Stimulated activated CD4-positive, alpha-beta T cell treated with anti-CD3 and anti-CD28 coated beads, TNF-alpha, amount 100 ng/mL, for 24 hours (primary cell): Measurements from ENCODE around the gene GATA2.

Source experiments
- DNase-seq, 3 experiments: peaks; one replicate each; pipeline ENCODE4 v3.0.0-alpha.2; 2020; ENCODE audit warnings: low read depth in 3 of 3

GATA2 gene

DNA sequence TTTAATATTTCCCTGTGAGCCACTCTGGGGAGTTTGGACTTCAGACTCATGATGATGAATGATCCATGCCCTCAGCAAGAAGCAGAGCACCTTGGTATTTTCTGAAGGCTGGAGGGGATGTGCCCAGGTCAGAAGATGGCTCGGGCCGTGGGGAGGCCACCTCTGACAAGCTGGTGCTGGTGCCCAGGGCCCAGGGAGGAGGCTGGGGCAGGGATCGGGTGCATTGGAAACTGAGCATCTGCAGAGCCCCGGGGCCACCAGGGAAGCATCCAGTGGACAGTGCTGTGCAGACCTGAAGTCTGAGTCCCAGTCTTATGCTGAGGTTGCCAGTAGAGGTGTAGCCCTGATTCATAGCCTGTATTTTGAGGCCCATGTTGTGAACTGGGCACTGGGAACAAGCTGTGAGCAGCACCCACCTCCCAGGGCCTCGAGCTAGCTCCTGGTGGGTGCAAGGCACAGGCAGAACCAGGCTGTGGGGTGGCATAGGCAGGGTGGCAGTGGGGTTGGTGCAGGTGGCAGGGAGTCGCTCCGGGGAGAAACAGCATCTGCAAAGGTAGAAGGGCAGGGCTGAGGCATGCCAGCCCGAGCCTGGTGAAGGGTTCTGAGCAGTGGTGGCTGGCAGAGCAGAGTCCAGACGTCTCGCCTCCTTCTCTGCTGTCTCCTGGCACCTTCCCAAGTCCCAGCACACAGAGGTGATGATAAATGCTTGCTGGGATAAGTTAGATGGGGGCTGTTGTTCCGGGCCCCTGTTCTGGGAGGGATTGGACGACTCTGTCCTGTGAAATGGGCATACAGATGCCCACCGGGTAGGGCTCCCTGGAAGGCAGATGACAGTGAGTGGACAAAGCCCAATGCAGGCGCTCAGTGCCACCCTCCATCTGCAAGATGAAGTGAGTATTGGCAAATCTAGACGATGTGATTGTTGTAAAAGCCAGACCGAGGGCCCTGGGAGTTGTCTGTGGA, 36.9 kb downstream of the GATA2 start:
- DNase-seq: no peak

GRCh38 chr3:128455116-128455515, 37.9 kb downstream of the GATA2 start:
- DNase-seq: no peak

GRCh38 chr3:128454310-128454618, 38.7 kb downstream of the GATA2 start:
- DNase-seq: no peak

- DNase-seq: no peak
Measured at GRCh38 chr3:128453501-128454309, 39.3 kb downstream of the GATA2 start.

DNA sequence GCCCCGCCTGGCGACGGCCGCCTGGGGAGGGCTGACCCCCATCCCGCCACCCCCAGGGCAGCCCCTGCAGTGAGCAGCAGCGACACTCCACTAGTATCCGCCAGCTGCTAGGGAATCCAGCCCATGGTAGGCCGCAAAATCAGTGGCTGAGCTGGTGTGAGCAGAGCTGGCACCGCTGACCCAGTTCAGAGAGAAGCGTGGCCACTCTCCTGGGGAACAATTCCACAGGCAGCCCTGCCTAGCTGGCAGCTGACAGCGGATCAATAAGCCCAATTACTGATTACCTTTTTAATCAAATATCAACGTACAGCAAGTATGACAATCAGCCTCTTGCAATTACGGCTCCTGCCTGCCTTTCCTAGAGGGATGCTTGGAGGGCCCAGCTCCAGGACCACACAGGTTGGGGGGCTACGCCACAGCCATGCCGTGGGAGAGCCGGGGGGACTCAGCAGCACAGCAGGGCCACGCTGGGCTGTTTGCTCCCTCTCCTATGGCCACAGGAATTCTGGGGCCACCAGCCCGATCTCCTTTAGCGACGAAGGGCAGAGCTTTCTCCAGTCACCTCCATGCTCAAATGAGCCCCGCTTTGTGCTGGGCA, 40.2 kb downstream of the GATA2 start:
- no peak for DNase-seq

GRCh38 chr3:128452120-128452519, 40.9 kb downstream of the GATA2 start:
- no peak for DNase-seq

- DNase-seq: no peak
Measured at GRCh38 chr3:128449111-128449638, 43.8 kb downstream of the GATA2 start.

GRCh38 chr3:128448491-128448890, 44.5 kb downstream of the GATA2 start:
- no peak for DNase-seq

DNA sequence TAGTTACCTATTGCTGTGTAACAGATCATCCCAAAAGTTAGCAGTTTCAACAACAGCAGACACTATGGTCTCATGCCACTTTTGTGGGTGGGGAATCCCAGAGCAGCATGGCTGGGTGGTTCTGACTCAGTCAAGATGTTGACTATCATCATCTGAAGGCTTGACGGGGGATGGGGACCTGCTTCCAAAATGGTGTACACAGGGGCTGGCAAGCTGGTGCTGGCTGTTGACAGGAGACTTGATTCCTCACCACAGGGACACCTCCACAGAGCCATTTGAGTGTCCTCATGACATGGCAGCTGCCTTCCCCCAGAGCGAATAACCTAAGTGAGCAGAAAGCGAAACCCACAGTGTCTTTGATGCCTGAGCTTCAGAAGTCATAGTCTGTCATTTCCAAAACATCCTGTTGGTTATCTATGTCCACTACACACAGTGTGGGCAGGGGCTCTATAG, 45.4 kb downstream of the GATA2 start:
- DNase-seq: peak; percentile 17 to 57 (median 29)

GRCh38 chr3:128446821-128447220, 46.2 kb downstream of the GATA2 start:
- DNase-seq: no peak

DNA sequence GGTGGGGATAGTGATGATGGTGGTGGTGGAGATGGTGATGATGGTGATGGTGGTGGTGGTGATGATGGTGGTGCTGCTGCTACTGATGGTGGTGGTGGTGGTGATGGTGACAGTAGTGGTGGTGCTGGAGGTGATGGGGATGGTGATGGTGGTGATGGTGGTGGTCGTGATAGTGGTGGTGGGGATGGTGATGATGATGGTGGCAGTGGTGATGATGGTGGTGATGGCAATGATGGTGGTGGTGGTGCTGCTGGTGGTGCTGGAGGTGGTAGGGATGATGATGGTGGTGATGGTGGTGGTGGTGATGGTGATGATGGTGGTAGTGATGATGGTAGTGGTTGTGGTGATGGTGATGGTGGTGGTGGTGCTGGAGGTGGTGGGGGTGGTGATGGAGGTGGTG, 47.6 kb downstream of the GATA2 start:
- DNase-seq: no peak

DNA sequence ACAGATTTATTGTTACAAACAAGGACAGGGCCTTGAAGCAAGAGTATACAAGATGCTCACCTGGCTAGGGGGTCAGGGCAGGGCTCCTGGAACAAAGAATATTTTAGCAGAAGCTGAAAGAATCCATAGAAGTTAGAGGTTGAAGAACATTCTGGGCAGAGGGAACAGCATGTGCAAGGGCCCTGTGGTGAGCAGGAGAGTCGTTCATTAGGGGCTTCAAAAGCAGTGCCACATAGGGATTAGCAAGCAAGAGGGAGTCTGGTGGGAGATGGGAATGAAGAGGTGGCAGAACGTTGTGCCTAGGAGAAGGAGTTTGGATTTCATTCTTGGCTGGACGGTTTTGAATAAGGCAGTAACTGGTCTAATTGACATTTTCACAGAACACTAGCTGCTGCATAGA, 49.2 kb downstream of the GATA2 start:
- DNase-seq: no peak

- DNase-seq: no peak
Measured at GRCh38 chr3:128442949-128443348, 50.1 kb downstream of the GATA2 start.

GRCh38 chr3:128442070-128442469, 50.9 kb downstream of the GATA2 start:
- DNase-seq: no peak

GRCh38 chr3:128439226-128439625, 53.8 kb downstream of the GATA2 start:
- no peak for DNase-seq

- no peak for DNase-seq
Measured at GRCh38 chr3:128438488-128439072, 54.4 kb downstream of the GATA2 start.

DNA sequence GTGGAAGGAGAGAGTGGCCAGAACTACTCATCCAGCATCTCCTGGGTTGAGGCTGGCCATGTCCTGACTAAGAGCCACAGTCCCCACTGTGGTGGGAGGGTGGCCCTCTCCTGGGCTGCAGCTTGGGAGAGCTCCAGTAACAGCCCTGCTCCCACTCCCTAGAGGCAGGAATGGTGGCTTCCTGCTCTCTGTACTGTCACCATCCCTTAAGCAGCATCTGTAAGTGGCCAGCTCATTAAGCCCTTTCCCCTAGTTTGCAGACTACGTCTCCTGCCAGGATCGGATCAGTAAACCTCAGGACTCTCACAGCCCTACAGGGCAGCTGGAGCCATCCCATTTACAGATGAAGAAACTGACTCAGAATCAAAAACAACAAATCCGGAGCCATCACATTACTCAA, 56.8 kb downstream of the GATA2 start:
- no peak for DNase-seq

DNA sequence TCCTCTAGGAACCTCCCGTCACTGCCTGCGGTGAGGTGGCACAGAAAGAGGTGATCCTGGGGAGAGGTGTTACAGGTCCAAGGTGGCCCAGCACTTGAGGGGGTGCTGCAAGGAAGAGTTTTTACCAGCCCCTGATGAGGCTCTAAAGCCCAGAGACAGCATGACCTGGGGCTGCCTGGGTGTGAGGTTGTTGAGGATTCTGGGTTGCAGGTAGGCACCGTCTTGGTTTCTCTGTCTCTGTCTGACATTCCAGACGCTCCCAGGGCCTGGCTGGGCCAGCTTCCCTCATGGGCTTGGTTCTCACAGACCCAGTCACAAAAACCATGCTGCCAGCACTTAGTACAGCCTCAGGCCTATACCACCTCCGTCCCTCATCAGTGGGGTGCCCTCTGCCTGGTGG, 57.4 kb downstream of the GATA2 start:
- DNase-seq: no peak

- no peak for DNase-seq
Measured at GRCh38 chr3:128435058-128435457, 57.9 kb downstream of the GATA2 start.

DNA sequence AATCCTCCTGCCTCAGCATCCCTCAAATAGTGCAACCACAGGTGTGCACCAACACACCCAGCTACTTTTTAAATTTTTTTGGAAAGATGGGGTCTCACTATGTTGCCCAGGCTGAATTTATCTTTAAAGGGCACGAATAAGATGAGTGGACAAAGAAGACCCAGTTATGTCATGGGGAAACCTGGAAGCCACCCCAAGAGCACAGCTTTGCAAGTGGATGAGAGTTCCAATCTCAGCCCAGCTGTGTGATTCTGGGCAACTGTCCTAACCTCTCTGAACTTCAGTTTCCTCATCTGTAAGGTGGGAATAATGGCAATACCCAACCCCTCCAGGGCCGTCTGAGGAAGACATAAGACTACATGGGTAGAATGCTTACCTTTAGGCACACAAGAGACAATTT, 58.5 kb downstream of the GATA2 start:
- no peak for DNase-seq

GRCh38 chr3:128433837-128434165, 59.2 kb downstream of the GATA2 start:
- DNase-seq: no peak
